ENCODE results near the gene ACTR3C.
A peak's percentile ranks its signal among the peaks of the same experiment; 100 is the strongest.

The ACTR3C gene

DNA sequence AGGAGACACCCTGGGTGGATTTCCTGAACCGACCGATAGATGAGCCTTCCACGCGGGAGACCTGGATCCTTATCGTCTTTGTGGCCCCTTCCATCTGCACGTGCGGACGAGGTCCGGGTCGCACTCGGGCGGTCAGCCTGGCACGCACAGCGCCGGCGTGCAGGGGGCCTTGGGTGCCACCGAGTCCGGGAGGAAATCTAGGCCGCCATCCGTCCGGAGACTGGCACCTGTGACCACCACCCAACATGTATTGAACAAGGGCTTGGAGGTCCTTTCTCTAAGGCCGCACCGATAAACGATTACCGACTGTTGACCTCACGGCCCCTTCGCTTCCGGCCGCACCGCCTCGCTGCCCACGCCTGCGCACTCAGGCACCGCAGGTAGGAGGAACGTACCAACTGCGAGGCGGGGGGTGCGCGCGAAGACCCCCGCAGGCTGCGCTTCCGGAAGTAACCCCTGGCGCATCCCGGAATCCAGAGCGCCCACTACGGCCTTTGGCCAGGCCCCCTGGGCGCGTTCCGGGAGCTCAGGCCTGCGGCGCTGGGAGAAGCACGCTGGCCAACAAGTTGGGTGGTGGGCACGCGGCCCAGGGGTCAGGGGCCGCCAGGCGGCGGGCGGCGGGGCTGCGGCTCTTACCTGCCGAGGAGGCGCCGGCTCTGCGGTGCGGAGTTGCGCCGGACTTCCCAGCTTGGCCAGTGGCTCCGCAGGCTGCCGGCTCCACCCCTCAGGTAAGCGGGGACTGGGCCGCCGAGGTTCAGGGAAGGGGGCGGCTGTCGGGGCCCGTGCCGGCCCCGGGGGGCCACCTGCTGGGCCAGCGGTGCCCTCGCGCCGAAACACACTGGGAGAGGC lies at the start of gene ACTR3C, which contains the start of gene LRRC61:
Gene ACTR3C (minus strand): TSS at position 713 of the 849 bp plus-strand sequence. CDS start 28,249 bp downstream, outside the sequence.
Gene LRRC61 (plus strand): TSS at position 523 of the 849 bp plus-strand sequence. CDS start 13,507 bp downstream, outside the sequence.
- no peak for DNase-seq (ENCODE audit: low read depth in 2 of 2)

DNA sequence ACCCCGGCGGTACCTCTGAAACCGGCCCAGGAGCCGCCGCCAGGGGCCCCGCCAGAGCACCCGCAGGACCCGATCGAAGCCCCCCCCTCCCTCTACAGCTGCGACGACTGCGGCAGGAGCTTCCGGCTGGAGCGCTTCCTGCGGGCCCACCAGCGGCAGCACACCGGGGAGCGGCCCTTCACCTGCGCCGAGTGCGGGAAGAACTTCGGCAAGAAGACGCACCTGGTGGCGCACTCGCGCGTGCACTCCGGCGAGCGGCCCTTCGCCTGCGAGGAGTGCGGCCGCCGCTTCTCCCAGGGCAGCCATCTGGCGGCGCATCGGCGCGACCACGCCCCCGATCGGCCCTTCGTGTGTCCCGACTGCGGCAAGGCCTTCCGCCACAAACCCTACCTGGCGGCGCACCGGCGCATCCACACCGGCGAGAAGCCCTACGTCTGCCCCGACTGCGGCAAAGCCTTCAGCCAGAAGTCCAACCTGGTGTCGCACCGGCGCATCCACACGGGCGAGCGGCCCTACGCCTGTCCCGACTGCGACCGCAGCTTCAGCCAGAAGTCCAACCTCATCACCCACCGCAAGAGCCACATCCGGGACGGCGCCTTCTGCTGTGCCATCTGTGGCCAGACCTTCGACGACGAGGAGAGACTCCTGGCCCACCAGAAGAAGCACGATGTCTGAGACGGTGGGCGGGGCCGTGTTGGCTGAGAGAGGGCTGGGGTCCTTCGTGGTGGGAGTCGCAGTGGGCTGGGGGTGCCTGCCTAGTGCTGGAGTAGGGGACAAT lies 49.1 kb upstream of the ACTR3C start:
- DNase-seq (ENCODE audit: low read depth in 2 of 2): no peak

DNA sequence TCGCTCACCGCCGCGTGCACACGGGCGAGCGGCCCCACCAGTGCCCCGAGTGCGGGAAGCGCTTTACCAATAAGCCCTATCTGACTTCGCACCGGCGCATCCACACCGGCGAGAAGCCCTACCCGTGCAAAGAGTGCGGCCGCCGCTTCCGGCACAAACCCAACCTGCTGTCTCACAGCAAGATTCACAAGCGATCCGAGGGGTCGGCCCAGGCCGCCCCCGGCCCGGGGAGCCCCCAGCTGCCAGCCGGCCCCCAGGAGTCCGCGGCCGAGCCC lies 48.6 kb upstream of the ACTR3C start:
- no peak for DNase-seq (ENCODE audit: low read depth in 2 of 2)

DNA sequence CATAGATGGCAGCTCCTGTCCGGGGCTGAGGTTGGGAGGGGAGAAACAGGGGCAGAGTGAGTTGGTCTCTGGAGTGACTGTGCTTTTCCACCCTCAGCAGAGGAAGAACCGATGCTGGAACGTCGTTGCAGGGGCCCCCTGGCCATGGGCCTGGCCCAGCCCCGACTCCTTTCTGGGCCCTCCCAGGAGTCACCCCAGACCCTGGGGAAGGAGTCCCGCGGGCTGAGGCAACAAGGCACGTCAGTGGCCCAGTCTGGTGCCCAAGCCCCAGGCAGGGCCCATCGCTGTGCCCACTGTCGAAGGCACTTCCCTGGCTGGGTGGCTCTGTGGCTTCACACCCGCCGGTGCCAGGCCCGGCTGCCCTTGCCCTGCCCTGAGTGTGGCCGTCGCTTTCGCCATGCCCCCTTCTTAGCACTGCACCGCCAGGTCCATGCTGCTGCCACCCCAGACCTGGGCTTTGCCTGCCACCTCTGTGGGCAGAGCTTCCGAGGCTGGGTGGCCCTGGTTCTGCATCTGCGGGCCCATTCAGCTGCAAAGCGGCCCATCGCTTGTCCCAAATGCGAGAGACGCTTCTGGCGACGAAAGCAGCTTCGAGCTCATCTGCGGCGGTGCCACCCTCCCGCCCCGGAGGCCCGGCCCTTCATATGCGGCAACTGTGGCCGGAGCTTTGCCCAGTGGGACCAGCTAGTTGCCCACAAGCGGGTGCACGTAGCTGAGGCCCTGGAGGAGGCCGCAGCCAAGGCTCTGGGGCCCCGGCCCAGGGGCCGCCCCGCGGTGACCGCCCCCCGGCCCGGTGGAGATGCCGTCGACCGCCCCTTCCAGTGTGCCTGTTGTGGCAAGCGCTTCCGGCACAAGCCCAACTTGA lies 48.0 kb upstream of the ACTR3C start:
- no peak for DNase-seq (ENCODE audit: low read depth in 2 of 2)

DNA sequence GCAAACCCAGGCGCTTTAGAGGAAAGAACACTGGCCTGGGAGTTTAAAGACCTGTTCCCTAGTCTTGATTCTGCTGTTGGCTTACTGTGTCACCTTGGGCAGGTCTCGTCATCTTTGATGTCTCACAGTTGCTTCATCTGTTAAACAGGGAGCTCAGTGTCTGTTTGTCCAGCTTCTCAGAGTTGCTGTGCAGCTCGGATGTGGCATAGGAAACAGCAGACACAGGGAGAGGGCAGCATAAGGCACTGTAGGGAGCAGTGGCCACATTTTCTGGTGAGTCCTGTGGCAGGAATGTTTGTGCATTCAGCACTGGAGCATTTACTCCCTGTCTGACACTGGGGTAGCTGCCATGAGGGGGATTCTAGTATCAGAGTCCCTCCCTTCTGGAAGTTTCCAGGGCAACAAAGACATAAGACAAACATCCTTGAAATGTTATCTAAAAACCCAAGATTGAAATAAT lies 47.3 kb upstream of the ACTR3C start:
- no peak for DNase-seq (ENCODE audit: low read depth in 2 of 2)

DNA sequence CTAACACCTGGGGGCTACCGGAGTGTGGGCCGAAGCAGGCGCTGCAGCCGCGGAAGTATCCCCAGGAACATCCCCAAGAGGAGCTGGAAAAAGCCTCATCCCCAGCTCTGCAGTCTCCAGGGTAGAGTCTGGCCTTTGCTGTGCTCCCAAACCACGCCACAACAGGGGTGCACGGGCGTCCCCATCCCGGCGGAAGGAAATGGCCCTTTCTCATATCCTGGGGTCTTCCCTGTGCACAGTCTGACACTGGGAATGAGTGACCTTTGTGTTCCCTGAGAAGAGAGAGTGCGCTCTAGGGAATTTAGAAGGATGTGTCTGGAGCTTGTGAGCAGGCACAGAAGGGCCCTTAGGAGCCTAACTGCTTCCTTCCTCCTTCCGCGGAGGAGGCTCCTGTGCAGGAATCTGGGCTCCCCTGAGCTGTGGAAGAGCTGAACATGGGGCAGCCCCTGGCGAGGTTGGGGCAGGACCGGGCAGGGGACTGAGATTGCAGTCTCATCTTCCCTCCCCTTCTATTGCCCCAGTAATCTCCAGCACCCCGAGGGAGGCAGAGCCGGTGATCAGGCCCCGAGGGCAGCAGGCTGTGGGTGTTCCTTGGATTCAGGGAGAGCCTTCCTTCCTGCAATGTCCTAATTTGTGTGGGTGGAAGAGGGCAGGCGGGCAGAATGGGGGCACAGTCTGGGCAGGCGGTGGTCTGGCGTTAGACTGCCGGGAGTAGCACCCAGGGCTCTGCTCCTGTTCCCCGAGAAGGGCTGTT lies 46.6 kb upstream of the ACTR3C start:
- no peak for DNase-seq (ENCODE audit: low read depth in 2 of 2)

DNA sequence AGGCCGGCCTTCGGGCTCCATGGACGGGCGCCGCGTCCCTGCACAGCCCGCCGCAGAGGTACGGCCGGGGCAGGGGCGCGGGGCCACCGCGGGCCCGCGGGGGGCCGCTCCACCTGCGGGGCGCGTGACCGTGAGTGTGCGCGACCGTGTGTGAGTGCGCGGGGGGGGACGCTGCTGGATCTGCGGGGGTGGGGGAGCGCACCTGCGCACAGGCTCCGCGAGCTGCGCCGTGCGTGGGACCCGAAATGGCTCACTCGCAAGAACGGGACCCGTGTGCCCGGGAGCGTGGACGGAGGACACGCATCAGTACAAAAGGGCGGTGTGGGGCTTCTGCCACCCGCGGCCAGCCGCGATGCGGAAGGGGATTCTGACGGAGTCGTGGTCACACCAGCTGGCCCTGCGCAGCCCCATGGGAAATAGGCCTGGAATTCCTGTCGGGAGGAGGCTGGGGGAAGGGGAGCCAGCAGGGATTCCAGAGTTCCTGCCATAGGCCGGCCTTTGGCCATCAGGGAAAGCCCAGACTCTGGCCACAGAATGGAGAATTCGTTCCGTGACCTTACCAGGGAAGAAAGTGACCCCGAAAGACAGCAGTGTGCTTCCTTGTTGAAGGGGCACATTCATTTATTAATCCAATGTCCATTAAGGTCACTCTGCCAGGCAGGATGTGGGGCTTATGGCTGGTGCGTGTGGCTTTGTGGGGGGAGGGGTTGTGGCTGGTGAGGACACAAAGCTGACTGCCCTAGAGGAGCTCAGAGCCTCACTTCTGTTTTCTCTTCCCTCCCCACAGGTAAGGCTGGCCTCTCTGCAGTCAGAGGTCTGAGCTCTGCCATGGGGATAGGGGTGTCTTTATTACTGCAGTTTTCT lies 45.8 kb upstream of the ACTR3C start:
- DNase-seq (ENCODE audit: low read depth in 2 of 2): no peak

DNA sequence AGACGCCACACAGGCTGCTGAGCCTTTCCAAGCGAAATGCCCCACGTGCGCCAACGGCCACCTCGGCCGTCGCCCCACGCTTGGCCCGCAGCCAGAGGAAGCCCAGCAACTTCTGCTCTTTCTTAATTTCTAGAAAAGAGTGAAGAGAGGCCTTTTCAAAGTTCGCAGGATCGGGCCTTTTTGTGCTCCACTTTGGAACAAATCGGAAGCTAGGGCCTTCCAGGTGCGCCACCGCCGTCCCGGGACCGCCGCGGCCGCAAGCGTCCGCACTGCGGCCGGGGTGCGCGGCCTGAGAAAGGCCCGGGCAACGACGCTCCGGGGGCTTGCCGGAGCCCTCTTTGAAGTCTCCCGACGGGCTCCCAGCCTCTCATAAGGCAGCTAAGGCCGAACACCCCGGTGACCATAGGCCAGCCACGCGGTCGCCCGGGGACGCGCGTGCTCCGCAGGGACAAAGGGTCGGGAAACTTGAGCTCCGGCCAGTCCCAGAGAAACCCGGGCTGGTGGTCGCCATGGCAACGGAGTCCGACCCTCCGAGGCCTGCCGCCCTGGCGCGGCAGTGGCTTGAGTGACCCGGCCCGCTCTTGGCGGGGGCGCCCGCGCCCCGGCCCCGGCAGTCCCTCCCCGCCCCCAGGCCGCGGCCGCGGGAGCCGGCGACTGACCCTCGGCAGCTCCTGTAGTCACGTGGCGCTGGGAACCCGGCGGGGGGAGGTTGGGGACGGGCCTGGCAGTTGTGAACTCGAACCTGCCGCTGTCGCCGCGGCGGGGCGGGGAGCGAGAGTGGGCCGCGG lies 44.9 kb upstream of the ACTR3C start, which contains the start of gene REPIN1:
Gene REPIN1 (plus strand): TSS at position 727 of the 788 bp plus-strand sequence. CDS start 890 bp downstream, outside the sequence.
- peak in 1 of 2 experiments; percentile 51 for DNase-seq (ENCODE audit: low read depth in 2 of 2)

DNA sequence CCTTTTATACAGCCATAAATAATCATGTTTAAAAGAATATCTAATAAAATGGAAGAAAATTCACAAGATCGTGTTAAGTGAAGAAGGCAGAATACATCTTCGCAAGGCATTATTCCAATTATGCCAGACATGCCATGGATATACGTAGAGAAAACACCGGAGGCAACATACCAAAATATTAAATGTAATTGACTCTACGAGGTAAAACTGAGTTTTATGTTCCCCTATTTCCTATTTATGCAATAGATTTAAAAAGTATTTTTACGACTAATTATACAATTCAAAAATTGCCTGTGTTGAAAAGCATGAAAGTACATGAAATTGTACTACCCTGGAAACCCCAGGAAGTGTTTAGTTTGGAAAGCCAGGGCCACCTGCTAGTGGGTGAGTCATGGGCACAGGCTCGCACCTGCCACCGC lies 44.3 kb upstream of the ACTR3C start:
- DNase-seq (ENCODE audit: low read depth in 2 of 2): no peak

DNA sequence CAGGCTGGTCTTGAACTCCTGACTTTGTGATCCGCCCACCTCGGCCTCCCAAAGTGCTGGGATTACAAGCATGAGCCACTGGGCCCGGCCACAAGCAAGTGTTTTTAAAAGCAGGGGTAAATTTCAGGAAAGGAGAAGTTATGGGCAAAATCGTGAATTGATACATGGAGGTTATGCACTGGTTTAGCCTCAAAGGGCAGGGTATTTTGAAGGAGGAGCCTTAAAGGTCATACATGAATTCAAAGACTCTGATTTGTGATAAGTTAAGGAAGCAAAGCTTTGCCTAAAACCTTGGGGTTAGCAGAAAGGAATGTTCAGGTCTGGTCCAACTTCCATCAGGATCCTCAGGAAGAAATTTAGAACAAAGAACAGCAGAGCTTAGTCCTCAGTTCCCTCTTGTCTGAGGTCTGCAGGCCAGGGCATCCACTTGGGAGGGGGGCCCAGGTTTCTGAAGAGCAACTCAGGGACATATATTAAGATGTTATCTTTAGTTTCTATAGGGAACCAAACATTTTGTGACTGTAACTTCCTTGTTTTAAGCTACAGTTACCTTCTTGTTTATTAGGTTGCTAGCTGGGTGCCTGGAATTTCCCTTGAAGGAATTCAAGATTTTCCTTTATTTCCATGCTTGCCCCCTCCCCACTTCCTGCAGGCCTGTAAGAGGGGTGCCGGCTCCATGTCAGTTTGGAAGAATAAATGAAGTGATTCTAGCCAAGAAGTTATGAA lies 42.5 kb upstream of the ACTR3C start:
- no peak for DNase-seq (ENCODE audit: low read depth in 2 of 2)

DNA sequence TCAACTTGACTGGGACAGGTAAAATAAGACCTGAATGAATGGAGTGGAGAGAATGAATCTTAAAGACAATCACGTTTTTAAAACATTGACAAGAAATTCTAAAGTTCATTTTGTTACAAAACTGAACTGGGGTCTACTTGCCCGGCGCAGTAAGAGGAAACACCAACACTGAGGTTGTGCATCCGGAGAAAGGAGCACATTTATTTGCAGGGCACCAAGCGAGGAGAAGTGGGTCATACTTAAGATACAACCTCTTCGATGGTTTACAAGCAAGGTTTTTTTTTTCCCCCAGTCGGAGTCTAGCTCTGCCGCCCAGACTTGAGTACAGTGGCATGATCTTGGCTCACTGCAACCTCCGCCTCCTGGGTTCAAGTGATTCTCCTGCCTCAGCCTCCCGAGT lies 41.8 kb upstream of the ACTR3C start:
- no peak for DNase-seq (ENCODE audit: low read depth in 2 of 2)

DNA sequence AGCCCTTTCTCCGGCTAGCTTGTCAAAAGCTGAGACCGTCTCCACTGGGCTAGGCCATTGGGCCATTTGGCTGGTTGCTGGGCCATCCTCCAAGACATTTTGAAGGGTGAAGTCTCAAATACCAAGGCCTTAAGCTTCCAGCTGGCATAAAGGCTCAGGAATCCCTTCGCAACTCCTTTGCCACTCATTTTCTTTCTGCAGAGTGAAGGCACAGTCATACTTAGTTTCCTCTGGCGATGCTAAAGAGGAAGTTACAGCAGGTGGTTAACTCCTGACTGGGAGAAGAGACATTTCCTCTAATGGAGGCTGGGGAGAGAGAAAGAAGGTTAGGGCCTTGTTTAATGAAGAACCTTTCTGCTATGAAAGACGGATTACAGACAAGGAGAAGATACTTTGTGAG lies 40.5 kb upstream of the ACTR3C start:
- DNase-seq (ENCODE audit: low read depth in 2 of 2): no peak

DNA sequence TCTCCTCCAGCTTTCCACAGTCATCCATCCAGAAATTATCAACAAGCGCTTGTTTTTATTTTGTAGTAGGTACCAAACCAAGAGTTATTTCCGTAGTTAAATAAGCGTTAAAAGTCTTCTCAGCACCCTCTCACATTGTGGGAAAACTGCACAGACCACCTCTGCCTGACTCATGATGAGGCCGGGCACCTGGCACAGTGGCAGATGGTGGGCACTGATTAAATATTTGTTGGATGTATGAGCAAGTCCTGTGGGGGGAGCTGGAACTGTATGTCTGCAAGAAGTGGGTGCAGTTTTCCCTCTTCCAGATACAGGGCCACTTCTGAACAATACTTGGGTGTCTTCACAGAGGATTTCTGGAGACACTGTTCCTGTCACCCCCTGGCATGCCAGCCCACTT lies 40.0 kb upstream of the ACTR3C start:
- DNase-seq (ENCODE audit: low read depth in 2 of 2): no peak

DNA sequence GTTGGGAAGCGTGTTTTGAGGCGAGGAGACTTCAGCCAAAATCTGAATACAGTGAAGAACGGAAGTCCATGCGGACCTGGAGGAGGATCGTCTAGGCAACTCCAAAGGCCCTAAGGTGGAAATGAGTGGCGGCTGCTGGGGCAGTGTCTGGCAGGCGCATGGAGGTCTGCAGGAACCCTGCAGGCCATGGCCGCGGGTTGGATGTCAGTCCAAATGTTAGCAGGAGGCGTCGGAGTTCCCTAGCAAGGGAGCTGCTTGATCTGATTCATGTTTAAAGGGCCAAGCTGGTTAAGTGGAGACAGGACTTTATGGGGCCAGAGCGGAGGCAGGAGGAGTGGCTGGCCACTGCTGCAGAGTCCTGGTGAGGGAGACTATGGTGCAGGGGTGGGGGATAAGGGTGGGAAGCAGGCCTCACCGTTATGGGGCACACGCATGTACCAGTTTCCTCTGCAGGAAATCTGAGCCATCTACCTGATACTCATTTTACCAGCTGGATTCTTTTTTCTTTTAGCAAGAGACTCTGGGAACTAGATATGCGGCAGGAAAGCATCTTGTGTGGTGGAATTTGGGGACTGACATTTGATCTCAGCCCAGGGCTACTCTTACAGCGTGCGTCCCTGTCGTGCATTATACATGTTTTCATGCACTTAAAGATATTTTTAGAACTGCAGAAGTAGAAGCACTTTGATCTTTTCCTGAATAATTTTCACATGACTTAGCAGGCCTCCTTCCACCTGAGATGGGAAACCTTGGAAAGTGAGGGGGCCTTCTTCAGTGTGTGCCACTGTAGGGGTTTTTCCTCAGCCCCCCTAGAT lies 38.7 kb upstream of the ACTR3C start:
- no peak for DNase-seq (ENCODE audit: low read depth in 2 of 2)

DNA sequence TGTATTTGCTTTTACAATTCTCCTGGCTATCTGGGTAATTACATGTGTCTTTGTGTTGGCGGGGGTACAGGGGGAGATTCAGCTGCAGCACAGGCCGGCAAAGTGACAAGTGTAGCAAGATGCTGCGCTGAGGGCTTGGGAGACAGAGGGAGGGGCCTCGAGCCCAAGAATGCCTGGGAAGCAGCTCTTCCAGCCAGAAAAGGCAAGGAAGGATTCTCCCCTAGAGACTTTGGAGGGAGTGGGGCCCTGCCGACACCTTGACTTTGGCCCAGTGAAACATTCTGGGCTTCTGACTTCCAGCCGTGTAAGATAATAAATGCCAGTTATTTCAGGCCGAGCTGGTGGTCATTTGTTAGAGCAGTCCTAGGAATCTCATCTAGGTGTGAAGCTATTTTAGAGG lies 38.1 kb upstream of the ACTR3C start:
- DNase-seq (ENCODE audit: low read depth in 2 of 2): no peak

DNA sequence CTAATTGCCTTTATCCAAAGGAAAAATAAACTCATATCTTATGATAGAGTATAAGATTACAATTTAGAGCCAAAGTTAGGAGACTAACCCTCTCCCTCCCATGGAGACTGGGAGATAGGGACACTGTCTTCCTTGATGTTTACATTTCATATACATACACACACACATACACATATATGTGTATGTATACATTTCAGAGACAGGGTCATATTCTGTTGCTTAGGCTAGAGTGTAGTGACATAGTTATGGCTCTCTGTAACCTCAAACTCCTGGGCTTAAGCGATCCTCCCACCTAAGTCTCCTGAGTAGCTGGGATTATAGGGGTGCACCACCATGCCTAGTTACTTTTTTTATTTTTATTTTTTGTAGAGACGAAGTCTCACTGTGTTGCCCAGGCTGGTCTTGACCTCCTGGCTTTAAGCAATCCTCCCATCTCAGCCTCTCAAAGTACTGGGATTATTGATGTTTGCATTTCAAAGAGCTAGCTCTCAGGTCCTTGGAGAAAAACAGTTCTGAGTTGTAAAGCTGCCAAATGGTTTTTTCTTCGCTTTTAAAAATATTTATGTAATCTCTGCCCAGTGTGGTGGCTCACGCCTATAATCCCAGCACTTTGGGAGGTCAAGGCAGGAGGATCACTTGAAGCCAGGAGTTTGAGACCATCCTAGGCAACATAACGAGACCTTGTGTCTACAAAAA lies 37.2 kb upstream of the ACTR3C start:
- DNase-seq (ENCODE audit: low read depth in 2 of 2): no peak
